Hepatocyte (in vitro differentiated cells): ENCODE measurements around the gene OAF.

Source experiments
- CTCF ChIP-seq: fragments of 200-600 bp; sonication (generic); IDR thresholded peaks from 2 replicates; pipeline ENCODE4 v1.5.1; 2016; ENCODE audit warnings: antibody characterized with exemption, mild to moderate bottlenecking; ENCODE audit not compliant: poor library complexity
- EZH2 ChIP-seq: fragments of 200-600 bp; sonication (generic); IDR thresholded peaks from 2 replicates; pipeline ENCODE4 v1.6.1; 2016; ENCODE audit warnings: antibody characterized with exemption, mild to moderate bottlenecking, borderline replicate concordance
- EZH2phosphoT487 ChIP-seq: fragments of 200-600 bp; sonication (generic); IDR thresholded peaks from one replicate; pipeline ENCODE4 v1.6.1; 2018; ENCODE audit warnings: antibody characterized with exemption, mild to moderate bottlenecking, low read depth, moderate library complexity; ENCODE audit not compliant: unreplicated experiment, severe bottlenecking

- TF ChIP-seq CTCF (no peak), EZH2 (no peak), EZH2phosphoT487 (no peak)
Observed at GRCh38 chr11:120170741-120171261, 40.0 kb upstream of the OAF start.
